HEK293 (cell line): ENCODE results near the gene DES.

Source experiments
- KLF7 ChIP-seq: fragments of 450-650 bp; formaldehyde crosslinking; IDR thresholded peaks from 2 replicates; pipeline ENCODE4 v1.5.1; 2016; ENCODE audit warnings: missing biosample characterization, missing genetic modification characterization, borderline replicate concordance
- SCRT1 ChIP-seq: fragments of 450-650 bp; formaldehyde crosslinking; IDR thresholded peaks from 2 replicates; pipeline ENCODE4 v1.5.1; 2016; ENCODE audit warnings: missing biosample characterization, missing genetic modification characterization, borderline replicate concordance
- TRIM28 ChIP-seq: IDR thresholded peaks from 2 replicates; pipeline ENCODE4 v1.6.1; 2011; ENCODE audit warnings: low read length, control low read depth, borderline replicate concordance
- ZBTB1 ChIP-seq: fragments of 450-650 bp; formaldehyde crosslinking; IDR thresholded peaks from 2 replicates; pipeline ENCODE4 v1.5.1; 2016; ENCODE audit warnings: missing biosample characterization, missing genetic modification characterization
- ZFHX2 ChIP-seq: fragments of 450-650 bp; formaldehyde crosslinking; conservative IDR thresholded peaks from 2 replicates; pipeline ENCODE4 v1.5.1; 2016; ENCODE audit warnings: missing biosample characterization, missing genetic modification characterization
- ZNF132 ChIP-seq: fragments of 450-650 bp; formaldehyde crosslinking; IDR thresholded peaks from 2 replicates; pipeline ENCODE4 v1.5.1; 2017; ENCODE audit warnings: missing biosample characterization, missing genetic modification characterization, borderline replicate concordance
- ZNF140 ChIP-seq: fragments of 450-650 bp; formaldehyde crosslinking; IDR thresholded peaks from 2 replicates; pipeline ENCODE4 v1.5.1; 2016; ENCODE audit warnings: missing biosample characterization, missing genetic modification characterization
- ZNF2 ChIP-seq: fragments of 450-650 bp; formaldehyde crosslinking; IDR thresholded peaks from 2 replicates; pipeline ENCODE4 v1.5.1; 2016; ENCODE audit warnings: missing biosample characterization, missing genetic modification characterization
- ZNF202 ChIP-seq: fragments of 450-650 bp; formaldehyde crosslinking; IDR thresholded peaks from 2 replicates; pipeline ENCODE4 v1.5.1; 2016; ENCODE audit warnings: missing biosample characterization, missing genetic modification characterization, borderline replicate concordance
- ZNF221 ChIP-seq: fragments of 450-650 bp; formaldehyde crosslinking; IDR thresholded peaks from 2 replicates; pipeline ENCODE4 v1.5.1; 2017; ENCODE audit warnings: missing biosample characterization, missing genetic modification characterization, borderline replicate concordance
- ZNF223 ChIP-seq: fragments of 450-650 bp; formaldehyde crosslinking; IDR thresholded peaks from 2 replicates; pipeline ENCODE4 v1.5.1; 2016; ENCODE audit warnings: missing biosample characterization, missing genetic modification characterization
- ZNF24 ChIP-seq: fragments of 450-650 bp; formaldehyde crosslinking; IDR thresholded peaks from 2 replicates; pipeline ENCODE4 v1.5.1; 2016; ENCODE audit warnings: missing biosample characterization, missing genetic modification characterization
- ZNF248 ChIP-seq: fragments of 450-650 bp; formaldehyde crosslinking; IDR thresholded peaks from 2 replicates; pipeline ENCODE4 v1.5.1; 2017; ENCODE audit warnings: missing biosample characterization, missing genetic modification characterization
- ZNF324 ChIP-seq: fragments of 450-650 bp; formaldehyde crosslinking; IDR thresholded peaks from 2 replicates; pipeline ENCODE4 v1.5.1; 2016; ENCODE audit warnings: missing biosample characterization, missing genetic modification characterization
- ZNF37A ChIP-seq: fragments of 450-650 bp; IDR thresholded peaks from 2 replicates; pipeline ENCODE4 v1.5.1; 2018; ENCODE audit warnings: missing biosample characterization, missing genetic modification characterization
- ZNF391 ChIP-seq: fragments of 450-650 bp; formaldehyde crosslinking; IDR thresholded peaks from 2 replicates; pipeline ENCODE4 v1.5.1; 2016; ENCODE audit warnings: low read depth, missing biosample characterization, missing genetic modification characterization, borderline replicate concordance
- ZNF394 ChIP-seq: fragments of 450-650 bp; formaldehyde crosslinking; IDR thresholded peaks from 2 replicates; pipeline ENCODE4 v1.5.1; 2016; ENCODE audit warnings: missing biosample characterization, missing genetic modification characterization, mild to moderate bottlenecking, moderate library complexity, borderline replicate concordance
- ZNF473 ChIP-seq: fragments of 450-650 bp; formaldehyde crosslinking; IDR thresholded peaks from 2 replicates; pipeline ENCODE4 v1.5.1; 2017; ENCODE audit warnings: missing biosample characterization, missing genetic modification characterization
- ZNF548 ChIP-seq: fragments of 450-650 bp; formaldehyde crosslinking; IDR thresholded peaks from 2 replicates; pipeline ENCODE4 v1.5.1; 2016; ENCODE audit warnings: missing biosample characterization, missing genetic modification characterization
- ZNF623 ChIP-seq: fragments of 450-650 bp; formaldehyde crosslinking; IDR thresholded peaks from 2 replicates; pipeline ENCODE4 v1.5.1; 2016; ENCODE audit warnings: missing biosample characterization, missing genetic modification characterization
- ZNF658 ChIP-seq: fragments of 450-650 bp; formaldehyde crosslinking; IDR thresholded peaks from 2 replicates; pipeline ENCODE4; 2016; ENCODE audit warnings: missing biosample characterization, missing genetic modification characterization
- ZNF707 ChIP-seq: fragments of 450-650 bp; formaldehyde crosslinking; IDR thresholded peaks from 2 replicates; pipeline ENCODE4 v1.5.1; 2016; ENCODE audit warnings: missing biosample characterization, missing genetic modification characterization
- ZSCAN23 ChIP-seq: fragments of 450-650 bp; formaldehyde crosslinking; IDR thresholded peaks from 2 replicates; pipeline ENCODE4 v1.5.1; 2016; ENCODE audit warnings: missing biosample characterization, missing genetic modification characterization
- TF ChIP-seq, protein P1 (sequence below): fragments of 450-650 bp; formaldehyde crosslinking; IDR thresholded peaks from 2 replicates; pipeline ENCODE4 v1.5.1; 2016; ENCODE audit warnings: missing biosample characterization, missing genetic modification characterization
- TF ChIP-seq, protein P2 (sequence below): fragments of 450-650 bp; formaldehyde crosslinking; IDR thresholded peaks from 2 replicates; pipeline ENCODE4 v1.5.1; 2016; ENCODE audit warnings: missing biosample characterization, missing genetic modification characterization
- TF ChIP-seq, protein P3 (sequence below): fragments of 450-650 bp; formaldehyde crosslinking; IDR thresholded peaks from 2 replicates; pipeline ENCODE4 v1.5.1; 2017; ENCODE audit warnings: missing biosample characterization, missing genetic modification characterization
- TF ChIP-seq, protein P4 (sequence below): fragments of 450-650 bp; IDR thresholded peaks from 2 replicates; pipeline ENCODE4 v1.5.1; 2018; ENCODE audit warnings: missing biosample characterization, missing genetic modification characterization
- TF ChIP-seq, protein P5 (sequence below): fragments of 450-650 bp; formaldehyde crosslinking; conservative IDR thresholded peaks from 2 replicates; pipeline ENCODE4 v1.5.1; 2016; ENCODE audit warnings: low read depth, missing biosample characterization, missing genetic modification characterization
- TF ChIP-seq, protein P6 (sequence below): fragments of 450-650 bp; formaldehyde crosslinking; IDR thresholded peaks from 2 replicates; pipeline ENCODE4 v1.5.1; 2016; ENCODE audit warnings: missing biosample characterization, missing genetic modification characterization

Gene DES

DNA sequence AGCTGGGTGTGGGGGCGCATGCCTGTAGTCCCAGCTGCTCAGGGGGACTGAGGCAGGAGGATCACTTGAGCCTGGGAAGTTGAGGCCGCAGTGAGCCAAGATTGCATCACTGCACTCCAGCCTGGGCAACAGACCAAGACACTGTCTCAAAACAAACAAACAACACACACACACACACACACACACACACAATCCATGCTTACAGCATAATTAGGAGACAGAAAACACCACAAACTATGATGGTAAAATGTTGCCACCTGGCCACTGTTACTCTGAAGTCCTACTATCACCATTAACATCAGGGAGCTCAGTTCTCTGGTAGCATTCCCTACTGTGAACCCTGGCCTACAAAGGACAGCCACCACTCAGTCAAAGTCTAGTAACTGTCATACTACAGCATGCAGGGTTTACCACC is 48.7 kb upstream of the DES start (continued):
- TF ChIP-seq ZNF202 (tag by site-specific recombination), result no peak
- TF ChIP-seq ZNF37A, result no peak
- TF ChIP-seq, protein P1, sequence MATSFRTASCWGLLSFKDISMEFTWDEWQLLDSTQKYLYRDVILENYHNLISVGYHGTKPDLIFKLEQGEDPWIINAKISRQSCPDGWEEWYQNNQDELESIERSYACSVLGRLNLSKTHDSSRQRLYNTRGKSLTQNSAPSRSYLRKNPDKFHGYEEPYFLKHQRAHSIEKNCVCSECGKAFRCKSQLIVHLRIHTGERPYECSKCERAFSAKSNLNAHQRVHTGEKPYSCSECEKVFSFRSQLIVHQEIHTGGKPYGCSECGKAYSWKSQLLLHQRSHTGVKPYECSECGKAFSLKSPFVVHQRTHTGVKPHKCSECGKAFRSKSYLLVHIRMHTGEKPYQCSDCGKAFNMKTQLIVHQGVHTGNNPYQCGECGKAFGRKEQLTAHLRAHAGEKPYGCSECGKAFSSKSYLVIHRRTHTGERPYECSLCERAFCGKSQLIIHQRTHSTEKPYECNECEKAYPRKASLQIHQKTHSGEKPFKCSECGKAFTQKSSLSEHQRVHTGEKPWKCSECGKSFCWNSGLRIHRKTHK (tag by site-specific recombination), result no peak
- no peak; the same call in 1 of the 2 replicates for TF ChIP-seq ZFHX2 (tag by site-specific recombination)
- TF ChIP-seq ZNF391 (tag by site-specific recombination), result peak; percentile 84; the same call in 1 of the 2 replicates
- TF ChIP-seq, protein P2, sequence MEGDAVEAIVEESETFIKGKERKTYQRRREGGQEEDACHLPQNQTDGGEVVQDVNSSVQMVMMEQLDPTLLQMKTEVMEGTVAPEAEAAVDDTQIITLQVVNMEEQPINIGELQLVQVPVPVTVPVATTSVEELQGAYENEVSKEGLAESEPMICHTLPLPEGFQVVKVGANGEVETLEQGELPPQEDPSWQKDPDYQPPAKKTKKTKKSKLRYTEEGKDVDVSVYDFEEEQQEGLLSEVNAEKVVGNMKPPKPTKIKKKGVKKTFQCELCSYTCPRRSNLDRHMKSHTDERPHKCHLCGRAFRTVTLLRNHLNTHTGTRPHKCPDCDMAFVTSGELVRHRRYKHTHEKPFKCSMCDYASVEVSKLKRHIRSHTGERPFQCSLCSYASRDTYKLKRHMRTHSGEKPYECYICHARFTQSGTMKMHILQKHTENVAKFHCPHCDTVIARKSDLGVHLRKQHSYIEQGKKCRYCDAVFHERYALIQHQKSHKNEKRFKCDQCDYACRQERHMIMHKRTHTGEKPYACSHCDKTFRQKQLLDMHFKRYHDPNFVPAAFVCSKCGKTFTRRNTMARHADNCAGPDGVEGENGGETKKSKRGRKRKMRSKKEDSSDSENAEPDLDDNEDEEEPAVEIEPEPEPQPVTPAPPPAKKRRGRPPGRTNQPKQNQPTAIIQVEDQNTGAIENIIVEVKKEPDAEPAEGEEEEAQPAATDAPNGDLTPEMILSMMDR (tag by site-specific recombination), result no peak
- TF ChIP-seq ZNF2 (tag by site-specific recombination), result peak; percentile 98
- TF ChIP-seq, protein P3, sequence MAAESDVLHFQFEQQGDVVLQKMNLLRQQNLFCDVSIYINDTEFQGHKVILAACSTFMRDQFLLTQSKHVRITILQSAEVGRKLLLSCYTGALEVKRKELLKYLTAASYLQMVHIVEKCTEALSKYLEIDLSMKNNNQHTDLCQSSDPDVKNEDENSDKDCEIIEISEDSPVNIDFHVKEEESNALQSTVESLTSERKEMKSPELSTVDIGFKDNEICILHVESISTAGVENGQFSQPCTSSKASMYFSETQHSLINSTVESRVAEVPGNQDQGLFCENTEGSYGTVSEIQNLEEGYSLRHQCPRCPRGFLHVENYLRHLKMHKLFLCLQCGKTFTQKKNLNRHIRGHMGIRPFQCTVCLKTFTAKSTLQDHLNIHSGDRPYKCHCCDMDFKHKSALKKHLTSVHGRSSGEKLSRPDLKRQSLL (tag by site-specific recombination), result no peak
- TF ChIP-seq ZNF324 (tag by site-specific recombination), result peak; percentile 93
- peak; percentile 60; the same call in 1 of the 2 replicates for TF ChIP-seq KLF7
- no peak for TF ChIP-seq TRIM28
- TF ChIP-seq, protein P4, sequence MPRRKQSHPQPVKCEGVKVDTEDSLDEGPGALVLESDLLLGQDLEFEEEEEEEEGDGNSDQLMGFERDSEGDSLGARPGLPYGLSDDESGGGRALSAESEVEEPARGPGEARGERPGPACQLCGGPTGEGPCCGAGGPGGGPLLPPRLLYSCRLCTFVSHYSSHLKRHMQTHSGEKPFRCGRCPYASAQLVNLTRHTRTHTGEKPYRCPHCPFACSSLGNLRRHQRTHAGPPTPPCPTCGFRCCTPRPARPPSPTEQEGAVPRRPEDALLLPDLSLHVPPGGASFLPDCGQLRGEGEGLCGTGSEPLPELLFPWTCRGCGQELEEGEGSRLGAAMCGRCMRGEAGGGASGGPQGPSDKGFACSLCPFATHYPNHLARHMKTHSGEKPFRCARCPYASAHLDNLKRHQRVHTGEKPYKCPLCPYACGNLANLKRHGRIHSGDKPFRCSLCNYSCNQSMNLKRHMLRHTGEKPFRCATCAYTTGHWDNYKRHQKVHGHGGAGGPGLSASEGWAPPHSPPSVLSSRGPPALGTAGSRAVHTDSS (tag by site-specific recombination), result no peak
- TF ChIP-seq, protein P5, sequence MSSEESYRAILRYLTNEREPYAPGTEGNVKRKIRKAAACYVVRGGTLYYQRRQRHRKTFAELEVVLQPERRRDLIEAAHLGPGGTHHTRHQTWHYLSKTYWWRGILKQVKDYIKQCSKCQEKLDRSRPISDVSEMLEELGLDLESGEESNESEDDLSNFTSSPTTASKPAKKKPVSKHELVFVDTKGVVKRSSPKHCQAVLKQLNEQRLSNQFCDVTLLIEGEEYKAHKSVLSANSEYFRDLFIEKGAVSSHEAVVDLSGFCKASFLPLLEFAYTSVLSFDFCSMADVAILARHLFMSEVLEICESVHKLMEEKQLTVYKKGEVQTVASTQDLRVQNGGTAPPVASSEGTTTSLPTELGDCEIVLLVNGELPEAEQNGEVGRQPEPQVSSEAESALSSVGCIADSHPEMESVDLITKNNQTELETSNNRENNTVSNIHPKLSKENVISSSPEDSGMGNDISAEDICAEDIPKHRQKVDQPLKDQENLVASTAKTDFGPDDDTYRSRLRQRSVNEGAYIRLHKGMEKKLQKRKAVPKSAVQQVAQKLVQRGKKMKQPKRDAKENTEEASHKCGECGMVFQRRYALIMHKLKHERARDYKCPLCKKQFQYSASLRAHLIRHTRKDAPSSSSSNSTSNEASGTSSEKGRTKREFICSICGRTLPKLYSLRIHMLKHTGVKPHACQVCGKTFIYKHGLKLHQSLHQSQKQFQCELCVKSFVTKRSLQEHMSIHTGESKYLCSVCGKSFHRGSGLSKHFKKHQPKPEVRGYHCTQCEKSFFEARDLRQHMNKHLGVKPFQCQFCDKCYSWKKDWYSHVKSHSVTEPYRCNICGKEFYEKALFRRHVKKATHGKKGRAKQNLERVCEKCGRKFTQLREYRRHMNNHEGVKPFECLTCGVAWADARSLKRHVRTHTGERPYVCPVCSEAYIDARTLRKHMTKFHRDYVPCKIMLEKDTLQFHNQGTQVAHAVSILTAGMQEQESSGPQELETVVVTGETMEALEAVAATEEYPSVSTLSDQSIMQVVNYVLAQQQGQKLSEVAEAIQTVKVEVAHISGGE (tag by site-specific recombination), result no peak
- TF ChIP-seq ZSCAN23 (tag by site-specific recombination), result 0 out of 2 replicates have a peak, but pooled peaks have one; percentile 54
- TF ChIP-seq ZNF132 (tag by site-specific recombination), result no peak
- TF ChIP-seq ZNF140 (tag by site-specific recombination), result no peak
- TF ChIP-seq SCRT1, result 0 out of 2 replicates have a peak, but pooled peaks have one; percentile 25
- peak; percentile 77 for TF ChIP-seq ZNF24 (tag by site-specific recombination)
- TF ChIP-seq ZNF473 (tag by site-specific recombination), result peak; percentile 85
- no peak for TF ChIP-seq ZBTB1 (tag by site-specific recombination)
- no peak for TF ChIP-seq ZNF707 (tag by site-specific recombination)
- no peak for TF ChIP-seq ZNF394
- TF ChIP-seq ZNF548, result no peak
- TF ChIP-seq ZNF248 (tag by site-specific recombination), result peak; percentile 60; the same call in 1 of the 2 replicates
- TF ChIP-seq ZNF221, result no peak
- TF ChIP-seq ZNF223 (tag by site-specific recombination), result no peak
- TF ChIP-seq ZNF658, result no peak
- no peak; the same call in 1 of the 2 replicates for TF ChIP-seq ZNF623
- TF ChIP-seq, protein P6, sequence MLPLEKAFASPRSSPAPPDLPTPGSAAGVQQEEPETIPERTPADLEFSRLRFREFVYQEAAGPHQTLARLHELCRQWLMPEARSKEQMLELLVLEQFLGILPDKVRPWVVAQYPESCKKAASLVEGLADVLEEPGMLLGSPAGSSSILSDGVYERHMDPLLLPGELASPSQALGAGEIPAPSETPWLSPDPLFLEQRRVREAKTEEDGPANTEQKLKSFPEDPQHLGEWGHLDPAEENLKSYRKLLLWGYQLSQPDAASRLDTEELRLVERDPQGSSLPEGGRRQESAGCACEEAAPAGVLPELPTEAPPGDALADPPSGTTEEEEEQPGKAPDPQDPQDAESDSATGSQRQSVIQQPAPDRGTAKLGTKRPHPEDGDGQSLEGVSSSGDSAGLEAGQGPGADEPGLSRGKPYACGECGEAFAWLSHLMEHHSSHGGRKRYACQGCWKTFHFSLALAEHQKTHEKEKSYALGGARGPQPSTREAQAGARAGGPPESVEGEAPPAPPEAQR, result peak; percentile 93
